ENCODE results near the gene TCL1B.
"Not testable (repeated sequence)": the region's sequence is repeated elsewhere in the genome, so short reads cannot be mapped to it uniquely, and the experiment has no call there.

Gene TCL1B

GRCh38 chr14:95729402-95730028, 43.3 kb downstream of the TCL1B start:
- H3K4me3 ChIP-seq; in situ Hi-C loops (cut with MboI; ENCODE audit: low sequenced_read_pairs); H3K9me3 ChIP-seq; DNase-seq (ENCODE audit: low spot score in 2 of 2); H3K36me3 ChIP-seq (replicated peaks); H3K4me1 ChIP-seq: not testable (repeated sequence)
- H3K27me3 ChIP-seq (ENCODE audit: low read depth), result peaks cover 13% of the 10 kb centered on the region

- in situ Hi-C loops (cut with MboI; ENCODE audit: low sequenced_read_pairs), result no loop called here
- DNase-seq (ENCODE audit: low spot score in 2 of 2), result no peak
- peaks cover 17% of the 10 kb centered on the region for H3K27me3 ChIP-seq (ENCODE audit: low read depth)
- no peak overlapping the region for H3K4me3 ChIP-seq
- H3K36me3 ChIP-seq (replicated peaks), result no peaks in the 10 kb centered on the region
- no peaks in the 10 kb centered on the region for H3K9me3 ChIP-seq
- H3K4me1 ChIP-seq, result no peaks in the 10 kb centered on the region; the same call in 1 of the 2 replicates
These were observed 43.9 kb downstream of the TCL1B start for GRCh38 chr14:95730126-95730525.

- Histone ChIP-seq H3K36me3 (replicated peaks) (no peaks in the 10 kb centered on the region), H3K9me3 (no peaks in the 10 kb centered on the region), H3K4me1 (no peaks in the 10 kb centered on the region; the same call in 1 of the 2 replicates), H3K4me3 (no peak overlapping the region), H3K27me3 (ENCODE audit: low read depth) (peaks cover 20% of the 10 kb centered on the region)
- in situ Hi-C loops (cut with MboI; ENCODE audit: low sequenced_read_pairs), result no loop called here
- no peak for DNase-seq (ENCODE audit: low spot score in 2 of 2)
These were observed 47.0 kb downstream of the TCL1B start for GRCh38 chr14:95733212-95733611.

GRCh38 chr14:95739356-95739755, 53.1 kb downstream of the TCL1B start:
- Histone ChIP-seq H3K4me3 (no peak overlapping the region), H3K36me3 (replicated peaks) (no peaks in the 10 kb centered on the region), H3K27me3 (ENCODE audit: low read depth) (peaks cover 14% of the 10 kb centered on the region; the same call in 1 of the 2 replicates), H3K4me1 (no peaks in the 10 kb centered on the region; the same call in 1 of the 2 replicates), H3K9me3 (no peaks in the 10 kb centered on the region)
- in situ Hi-C loops (cut with MboI; ENCODE audit: low sequenced_read_pairs), result no loop called here
- no peak for DNase-seq (ENCODE audit: low spot score in 2 of 2)

GRCh38 chr14:95741038-95741490, 54.8 kb downstream of the TCL1B start:
- H3K27me3 ChIP-seq (ENCODE audit: low read depth), result 0 out of 2 replicates have a peak, but pooled peaks cover 8% of the 10 kb centered on the region
- in situ Hi-C loops (cut with MboI; ENCODE audit: low sequenced_read_pairs), result no loop called here
- H3K36me3 ChIP-seq (replicated peaks), result no peaks in the 10 kb centered on the region
- no peaks in the 10 kb centered on the region for H3K9me3 ChIP-seq
- DNase-seq (ENCODE audit: low spot score in 2 of 2), result peak in 1 of 2 experiments; percentile 19
- H3K4me1 ChIP-seq, result no peaks in the 10 kb centered on the region
- no peak overlapping the region for H3K4me3 ChIP-seq

- in situ Hi-C loops (cut with MboI; ENCODE audit: low sequenced_read_pairs), result no loop called here
These were observed 55.6 kb downstream of the TCL1B start for GRCh38 chr14:95741781-95742180.

More at GRCh38 chr14:95741781-95742180, 55.6 kb downstream of the TCL1B start:
- DNase-seq (ENCODE audit: low spot score in 2 of 2), result no peak
- Histone ChIP-seq H3K36me3 (replicated peaks) (no peaks in the 10 kb centered on the region), H3K4me3 (no peak overlapping the region), H3K4me1 (no peaks in the 10 kb centered on the region), H3K9me3 (no peaks in the 10 kb centered on the region), H3K27me3 (ENCODE audit: low read depth) (0 out of 2 replicates have a peak, but pooled peaks cover 3% of the 10 kb centered on the region)
